Natural killer cell (primary cell): Measurements from ENCODE around the gene KRT39. TPM values are rescaled to one million over a fixed set of nuclear protein-coding genes. Genes with fewer than 3 reads are reported as not detected.

Source experiments
- ATAC-seq, 3 donors: fragments of 150-1000 bp in 2 of 3; fragments of 200-7000 bp in 1 of 3; cut with Tn5 transposase; 1 replicate in 1 of 3; 2 replicates in 2 of 3; pipeline ENCODE4 v1.10.0; 2021; ENCODE audit warnings: mild to moderate bottlenecking in 2 of 3, moderate library complexity in 2 of 3
- DNase-seq, 2 donors: peaks; one replicate each; pipeline versions ENCODE4 v3.0.0 to v3.0.0-alpha.2; 2013 to 2021; ENCODE audit warnings: mixed read lengths in 1 of 2
- H3K27ac ChIP-seq: one replicate; pipeline ENCODE4 v1.5.1; 2013; ENCODE audit warnings: mild to moderate bottlenecking, low read length
- H3K27me3 ChIP-seq: one replicate; pipeline ENCODE4 v1.6.1; 2013; ENCODE audit warnings: low read length; ENCODE audit not compliant: control insufficient read depth, insufficient read depth
- H3K36me3 ChIP-seq: one replicate; pipeline ENCODE4 v1.6.1; 2013; ENCODE audit warnings: low read length; ENCODE audit not compliant: control insufficient read depth, insufficient read depth
- H3K4me1 ChIP-seq: one replicate; pipeline ENCODE4 v1.6.1; 2013; ENCODE audit warnings: low read length; ENCODE audit not compliant: control insufficient read depth, insufficient read depth
- H3K4me3 ChIP-seq: one replicate; pipeline ENCODE4 v1.5.1; 2013; ENCODE audit warnings: low read length
- H3K9me3 ChIP-seq: one replicate; pipeline ENCODE4 v1.6.1; 2013; ENCODE audit warnings: low read length; ENCODE audit not compliant: control insufficient read depth, insufficient read depth
- H3K27ac Mint-ChIP-seq, 2 donors: one replicate each; pipeline ENCODE4 v1.8.0; 2022; ENCODE audit warnings: mild to moderate bottlenecking in 2 of 2, mixed read lengths in 2 of 2, moderate library complexity in 1 of 2
- H3K27me3 Mint-ChIP-seq, 2 donors: one replicate each; pipeline ENCODE4 v1.8.0; 2022; ENCODE audit warnings: low read depth in 2 of 2, mixed read lengths in 2 of 2
- H3K36me3 Mint-ChIP-seq: one replicate; pipeline ENCODE4 v1.8.0; 2022; ENCODE audit warnings: mixed read lengths
- H3K4me1 Mint-ChIP-seq, 2 donors: one replicate each; pipeline ENCODE4 v1.8.0; 2022; ENCODE audit warnings: mixed read lengths in 2 of 2
- H3K4me3 Mint-ChIP-seq: one replicate; pipeline ENCODE4 v1.8.0; 2022; ENCODE audit warnings: mild to moderate bottlenecking, moderate library complexity, mixed read lengths
- H3K9me3 Mint-ChIP-seq, 2 donors: one replicate each; pipeline ENCODE4 v1.8.0; 2022; ENCODE audit warnings: mixed read lengths in 2 of 2
- CTCF ChIP-seq: fragments of 200-600 bp; IDR thresholded peaks from one replicate; pipeline ENCODE4 v1.8.0; 2022; ENCODE audit warnings: antibody characterized with exemption
- WGBS: methylation state at CpG from one replicate; pipeline ENCODE4 v1.1.7; 2013; ENCODE audit warnings: missing lambda C conversion rate; ENCODE audit not compliant: insufficient coverage; 5-methylcytosine and 5-hydroxymethylcytosine counted together
- intact Hi-C: fragments of 100-400 bp; cut with micrococcal nuclease; formaldehyde crosslinking; loops from one replicate; pipeline ENCODE4 v1.14.2; 2022
- total RNA-seq, 4 donors: library from RNA; stranded (reverse); fragments of 120-200 nt in 1 of 4; gene quantifications; one replicate each; pipeline versions ENCODE4 v1.2.3 to v1.2.4, GENCODE V29; 2013 to 2022

KRT39 gene
- total RNA-seq, 3 donors from 2014 or later (not counting 1 experiment from before 2014, with no cell fraction given) = not detected

- Mint-ChIP-seq H3K9me3 (no peaks in the 10 kb centered on the region), H3K4me1 (no peaks in the 10 kb centered on the region), H3K27ac (no peak overlapping the region), H3K4me3 (no peak overlapping the region), H3K27me3 (peaks cover 10 to 51% of the 10 kb centered on the region in 2 donors), H3K36me3 (no peaks in the 10 kb centered on the region)
- no peak overlapping the region for H3K4me3 ChIP-seq
- no peaks in the 10 kb centered on the region for H3K36me3 ChIP-seq
- H3K27ac ChIP-seq = no peak overlapping the region
- H3K4me1 ChIP-seq = no peaks in the 10 kb centered on the region
- no peak for ATAC-seq
- H3K27me3 ChIP-seq = no peaks in the 10 kb centered on the region
- no peak for TF ChIP-seq CTCF
- 76% methylated on average over 8 of the region's 8 CpGs for WGBS
- intact Hi-C loops = no loop called here
- no peak for DNase-seq
- H3K9me3 ChIP-seq = no peaks in the 10 kb centered on the region
Observed at GRCh38 chr17:40986920-40987319, 20.2 kb upstream of the KRT39 start.

GRCh38 chr17:40984226-40984625, 17.5 kb upstream of the KRT39 start, which contains the start of gene KRT40:
Gene KRT40 (minus strand): TSS chr17:40984326. CDS start chr17:40984273, 53 bp downstream.
- no peaks in the 10 kb centered on the region for H3K36me3 ChIP-seq
- H3K27ac Mint-ChIP-seq = no peak within 1 kb of the TSS
- no peaks in the 10 kb centered on the region for H3K36me3 Mint-ChIP-seq
- 33% methylated on average over 1 of the region's 3 CpGs for WGBS
- no peaks in the 10 kb centered on the region for H3K4me1 ChIP-seq
- ATAC-seq = no peak
- H3K27ac ChIP-seq = no peak within 1 kb of the TSS
- no peaks in the 10 kb centered on the region for H3K27me3 ChIP-seq
- H3K4me1 Mint-ChIP-seq = no peaks in the 10 kb centered on the region
- DNase-seq = no peak
- no peak within 1 kb of the TSS for H3K4me3 Mint-ChIP-seq
- no peak for TF ChIP-seq CTCF
- H3K9me3 Mint-ChIP-seq = no peaks in the 10 kb centered on the region
- intact Hi-C loops = no loop called here
- H3K9me3 ChIP-seq = no peaks in the 10 kb centered on the region
- H3K27me3 Mint-ChIP-seq = peaks cover 12 to 35% of the 10 kb centered on the region in 2 donors
- no peak within 1 kb of the TSS for H3K4me3 ChIP-seq

GRCh38 chr17:40981115-40981514, 14.4 kb upstream of the KRT39 start:
- H3K4me3 ChIP-seq = no peak overlapping the region
- H3K36me3 Mint-ChIP-seq = no peaks in the 10 kb centered on the region
- H3K4me3 Mint-ChIP-seq = no peak overlapping the region
- H3K9me3 ChIP-seq = no peaks in the 10 kb centered on the region
- H3K4me1 Mint-ChIP-seq = no peaks in the 10 kb centered on the region
- 72% methylated on average over 3 of the region's 5 CpGs for WGBS
- H3K27me3 Mint-ChIP-seq = peaks cover 4 to 22% of the 10 kb centered on the region in 2 donors
- no peak overlapping the region for H3K27ac Mint-ChIP-seq
- ATAC-seq (no peak), DNase-seq (no peak)
- H3K4me1 ChIP-seq = no peaks in the 10 kb centered on the region
- H3K27ac ChIP-seq = no peak overlapping the region
- H3K27me3 ChIP-seq = no peaks in the 10 kb centered on the region
- H3K9me3 Mint-ChIP-seq = no peaks in the 10 kb centered on the region
- no peaks in the 10 kb centered on the region for H3K36me3 ChIP-seq
- intact Hi-C loops = no loop called here
- no peak for TF ChIP-seq CTCF

- H3K36me3 ChIP-seq = no peaks in the 10 kb centered on the region
- TF ChIP-seq CTCF = no peak
- Mint-ChIP-seq H3K9me3 (no peaks in the 10 kb centered on the region), H3K27me3 (peaks cover 5 to 20% of the 10 kb centered on the region in 2 donors), H3K4me3 (no peak overlapping the region), H3K27ac (no peak overlapping the region), H3K4me1 (no peaks in the 10 kb centered on the region), H3K36me3 (no peaks in the 10 kb centered on the region)
- ATAC-seq (no peak), DNase-seq (no peak)
- H3K4me1 ChIP-seq = no peaks in the 10 kb centered on the region
- H3K4me3 ChIP-seq = no peak overlapping the region
- no peaks in the 10 kb centered on the region for H3K9me3 ChIP-seq
- WGBS = 81% methylated on average over 8 of the region's 8 CpGs
- intact Hi-C loops = no loop called here
- no peak overlapping the region for H3K27ac ChIP-seq
- no peaks in the 10 kb centered on the region for H3K27me3 ChIP-seq
Observed at GRCh38 chr17:40980596-40980995, 13.8 kb upstream of the KRT39 start.
